LoVo (cell line): ENCODE data around the gene CPLX3.
A peak's percentile ranks its signal among the peaks of the same experiment; 100 is the strongest.

ENCODE experiments used
- DNase-seq: peaks from one replicate; pipeline ENCODE4 v3.0.0-alpha.2; 2016; ENCODE audit warnings: low spot score

CPLX3 gene

GRCh38 chr15:74845208-74845568, 18.8 kb downstream of the CPLX3 start:
- no peak for DNase-seq

GRCh38 chr15:74845581-74845980, 19.2 kb downstream of the CPLX3 start:
- DNase-seq = no peak

GRCh38 chr15:74847432-74847831, 21.0 kb downstream of the CPLX3 start:
- DNase-seq = no peak

- no peak for DNase-seq
Observed at GRCh38 chr15:74850393-74850792, 24.0 kb downstream of the CPLX3 start.

- DNase-seq = no peak
Observed at GRCh38 chr15:74851960-74852359, 25.5 kb downstream of the CPLX3 start.

- DNase-seq = no peak
Observed at GRCh38 chr15:74854453-74855022, 28.1 kb downstream of the CPLX3 start.

GRCh38 chr15:74855857-74856256, 29.4 kb downstream of the CPLX3 start:
- no peak for DNase-seq

GRCh38 chr15:74856537-74856936, 30.1 kb downstream of the CPLX3 start:
- DNase-seq = no peak

- DNase-seq = no peak
Observed at GRCh38 chr15:74857082-74857655, 30.7 kb downstream of the CPLX3 start.

- DNase-seq = no peak
Observed at GRCh38 chr15:74857671-74858368, 31.4 kb downstream of the CPLX3 start.

- no peak for DNase-seq
Observed at GRCh38 chr15:74858369-74858740, 31.9 kb downstream of the CPLX3 start.

- no peak for DNase-seq
Observed at GRCh38 chr15:74863239-74864056, 37.0 kb downstream of the CPLX3 start.

GRCh38 chr15:74864296-74864695, 37.9 kb downstream of the CPLX3 start:
- DNase-seq = no peak

GRCh38 chr15:74865316-74865715, 38.9 kb downstream of the CPLX3 start:
- peak; percentile 14 for DNase-seq

GRCh38 chr15:74866090-74866489, 39.7 kb downstream of the CPLX3 start:
- DNase-seq = no peak

GRCh38 chr15:74867466-74868038, 41.1 kb downstream of the CPLX3 start:
- no peak for DNase-seq

- peak; percentile 50 for DNase-seq
Observed at GRCh38 chr15:74868059-74868458, 41.6 kb downstream of the CPLX3 start.

- no peak for DNase-seq
Observed at GRCh38 chr15:74869372-74869725, 42.9 kb downstream of the CPLX3 start.

- DNase-seq = no peak
Observed at GRCh38 chr15:74869726-74870407, 43.4 kb downstream of the CPLX3 start.

- no peak for DNase-seq
Observed at GRCh38 chr15:74870436-74871215, 44.2 kb downstream of the CPLX3 start.

- DNase-seq = no peak
Observed at GRCh38 chr15:74872702-74873035, 46.2 kb downstream of the CPLX3 start.
